OCI-M2 (cell line): ENCODE measurements around the gene DNAJA4.
"Not testable (repeated sequence)": the region's sequence is repeated elsewhere in the genome, so short reads cannot be mapped to it uniquely, and the experiment has no call there.

Source experiments
- DNase-seq: peaks from one replicate; lab custom pipeline; 2025; ENCODE audit not compliant: unreplicated experiment; lab: John Stamatoyannopoulos, UW

Gene DNAJA4

DNA sequence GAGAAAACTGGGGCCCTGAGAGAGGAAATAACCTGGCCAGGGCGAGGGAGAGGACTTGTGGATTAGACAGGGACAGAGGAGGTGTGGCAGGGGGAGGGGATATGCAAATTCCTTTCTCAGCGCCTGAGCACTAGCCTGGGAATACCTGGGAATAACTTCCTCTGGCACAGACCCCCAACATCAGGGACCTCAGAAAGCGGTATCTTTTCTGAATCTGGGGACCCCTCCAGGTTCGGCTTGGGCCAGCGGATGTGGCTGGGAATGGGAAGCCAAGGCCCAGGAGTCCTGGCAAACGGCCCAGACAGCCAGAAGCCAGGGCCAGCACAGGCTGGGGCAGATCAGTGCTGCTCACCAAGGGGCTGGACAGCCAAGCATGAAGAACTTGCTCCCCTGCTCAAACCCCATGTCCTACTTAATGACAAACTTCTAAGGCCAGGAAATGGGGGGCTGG, 20.8 kb upstream of the DNAJA4 start:
- no peak for DNase-seq

DNA sequence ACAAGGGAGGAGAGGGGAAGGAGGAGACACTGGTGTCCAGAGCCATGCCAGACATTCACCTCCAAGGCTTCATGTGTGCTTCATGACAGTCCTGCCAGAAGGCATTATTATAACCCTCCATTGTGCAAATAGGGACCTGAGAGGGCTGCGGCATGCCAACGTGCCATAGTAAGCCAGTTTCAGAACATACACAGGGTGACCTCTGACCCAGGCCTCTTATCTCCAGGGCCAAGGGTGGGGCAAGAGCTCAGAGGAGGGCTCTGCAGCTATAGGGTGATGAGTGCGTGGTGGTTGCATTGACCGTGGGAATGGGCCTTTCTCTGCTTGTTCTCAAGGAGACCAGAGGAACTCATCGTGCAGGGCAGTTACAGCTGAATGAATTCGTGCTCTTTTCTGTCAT, 20.3 kb upstream of the DNAJA4 start:
- no peak for DNase-seq

DNA sequence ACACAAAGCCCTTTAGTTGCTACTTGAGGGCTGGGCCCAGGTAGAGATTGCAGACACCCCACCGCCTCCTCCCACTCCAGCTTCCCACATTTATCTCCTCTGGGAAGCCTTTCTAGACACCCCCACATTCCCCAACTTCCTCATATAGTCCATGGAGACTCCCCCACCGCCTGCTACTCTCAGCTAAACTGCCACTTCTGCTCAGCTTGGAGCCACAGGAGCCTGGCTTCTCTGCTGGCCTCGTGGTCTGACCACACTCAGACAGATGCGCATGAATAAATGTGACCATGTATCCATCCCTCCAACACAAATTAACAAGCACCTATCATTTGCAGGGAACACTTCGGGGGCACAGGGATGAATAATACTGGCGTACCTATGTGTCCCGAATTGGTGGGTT, 19.5 kb upstream of the DNAJA4 start:
- no peak for DNase-seq

GRCh38 chr15:78245392-78245791, 19.0 kb upstream of the DNAJA4 start:
- DNase-seq: not testable (repeated sequence)

- not testable (repeated sequence) for DNase-seq
Observed at GRCh38 chr15:78245976-78246620, 18.3 kb upstream of the DNAJA4 start.

DNA sequence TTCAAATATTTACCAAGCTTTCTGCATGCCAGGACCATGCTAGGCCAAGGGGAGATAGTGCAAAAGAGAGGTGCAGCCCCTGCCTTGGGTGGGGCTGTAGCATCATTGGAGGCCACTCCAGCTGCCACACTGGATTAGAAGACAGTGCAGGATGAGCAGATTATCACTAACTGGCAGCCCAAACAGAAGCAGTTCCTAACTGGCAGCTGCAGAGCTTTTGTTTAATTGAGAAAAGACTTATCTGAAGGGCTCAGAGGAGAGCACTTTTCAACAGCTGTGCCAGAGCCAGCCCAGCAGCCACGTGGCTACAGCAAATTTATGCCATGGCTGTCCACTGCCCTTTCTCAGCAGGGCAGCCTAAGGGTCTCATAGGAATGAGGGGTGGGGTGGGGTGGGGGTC, 16.5 kb upstream of the DNAJA4 start:
- no peak for DNase-seq

- no peak for DNase-seq
Observed at GRCh38 chr15:78249131-78249530, 15.2 kb upstream of the DNAJA4 start.

DNA sequence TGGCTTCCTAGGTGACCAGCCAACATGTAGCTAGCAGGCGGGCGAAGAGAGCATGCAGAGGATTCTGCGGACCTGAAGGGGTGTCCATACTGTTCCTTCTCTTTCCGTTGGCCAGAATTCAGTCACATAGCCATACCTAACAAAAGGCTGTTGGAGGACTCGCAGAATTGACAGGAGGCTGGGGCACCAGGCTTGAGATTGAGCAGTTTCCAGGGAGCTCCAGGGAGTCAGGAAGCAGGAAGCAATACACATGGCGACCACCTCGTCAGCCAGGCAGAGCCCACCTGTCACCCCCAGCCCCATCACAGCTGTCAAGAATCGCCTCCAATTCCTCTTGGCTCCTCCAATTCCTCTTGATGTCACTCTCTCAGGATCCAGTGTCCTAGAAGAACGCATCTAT, 13.2 kb upstream of the DNAJA4 start:
- DNase-seq: no peak

- no peak for DNase-seq
Observed at GRCh38 chr15:78255421-78256043, 8.8 kb upstream of the DNAJA4 start.

DNA sequence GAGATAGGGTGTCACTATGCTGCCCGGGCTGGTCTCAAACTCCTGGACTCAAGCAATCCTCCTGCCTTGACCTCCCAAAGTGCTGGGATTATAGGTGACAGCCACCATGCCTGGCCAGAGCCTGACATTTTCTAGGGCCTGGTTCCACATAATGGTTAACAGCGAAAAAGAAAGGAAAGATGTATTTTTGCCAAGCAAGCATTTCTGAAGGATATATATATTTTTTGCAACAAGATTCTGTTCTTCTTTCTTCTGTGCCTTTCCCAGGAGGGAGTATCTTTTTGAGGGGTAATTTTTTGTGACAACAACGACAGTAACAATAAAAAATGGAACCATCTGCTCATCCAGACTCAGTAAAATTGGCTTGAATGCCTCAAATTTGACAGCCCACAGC, 8.3 kb upstream of the DNAJA4 start:
- DNase-seq: no peak

- no peak for DNase-seq
Observed at GRCh38 chr15:78257681-78258080, 6.7 kb upstream of the DNAJA4 start.

DNA sequence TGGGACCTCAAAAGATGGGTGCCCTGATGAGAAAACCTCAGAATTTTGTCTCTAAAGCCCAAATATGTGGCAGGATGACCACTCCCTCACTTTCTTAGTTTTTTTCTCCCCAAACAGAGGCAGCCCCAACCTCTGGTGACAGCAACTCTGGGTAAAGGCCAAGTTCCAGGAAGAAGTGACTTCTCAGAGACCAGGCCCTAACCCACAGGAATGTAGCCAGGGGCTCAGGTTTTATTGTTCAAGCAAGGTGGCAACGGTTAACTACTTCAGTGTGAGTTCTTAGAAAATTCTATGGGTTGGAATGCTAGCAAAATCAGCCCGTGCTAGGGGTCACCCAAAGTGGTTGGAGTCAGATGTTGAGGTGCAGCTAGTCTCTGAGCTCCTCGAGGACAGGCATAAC, 5.1 kb upstream of the DNAJA4 start:
- DNase-seq: no peak

GRCh38 chr15:78260489-78260888, 3.9 kb upstream of the DNAJA4 start:
- no peak for DNase-seq

DNA sequence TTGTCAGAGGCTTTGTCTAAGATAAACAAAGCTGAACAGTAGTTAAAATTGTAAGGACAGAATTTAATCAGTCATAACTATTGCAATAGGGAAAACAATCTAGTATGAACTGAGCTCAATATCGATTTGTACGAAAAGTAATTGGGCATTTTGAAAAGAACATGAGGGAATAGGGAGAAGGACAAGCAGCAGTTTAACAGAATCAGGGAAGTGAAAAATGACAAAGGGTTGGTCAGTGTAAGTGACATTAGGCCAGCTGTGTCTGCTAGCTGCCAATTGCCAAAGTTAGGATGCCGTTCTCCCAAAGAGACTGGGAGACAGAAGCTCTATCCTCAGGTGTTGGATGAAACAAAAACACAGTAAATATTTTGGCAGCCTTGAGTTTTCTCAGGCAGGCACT, 3.3 kb upstream of the DNAJA4 start:
- DNase-seq: no peak

DNA sequence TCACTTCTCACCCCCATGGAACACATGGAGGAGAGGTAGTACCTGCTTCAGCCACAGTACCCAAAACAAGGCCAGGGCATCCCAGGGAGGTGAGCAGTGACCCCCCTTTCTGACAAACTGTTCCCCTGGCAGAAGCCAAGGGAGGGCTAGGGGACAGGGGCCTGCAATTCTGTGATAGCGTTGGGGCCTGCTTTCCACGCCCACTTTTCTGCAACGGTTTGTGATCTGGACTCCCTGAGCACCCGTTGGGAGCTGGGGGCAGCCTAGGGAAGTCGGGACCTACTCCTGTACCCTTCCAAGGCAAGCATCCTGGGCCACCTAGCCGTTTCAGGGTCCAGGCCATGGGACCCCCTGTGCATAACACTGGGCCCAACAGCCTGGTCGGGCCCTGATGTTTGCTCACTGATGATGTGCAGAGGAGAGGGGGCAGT, 996 bp upstream of the DNAJA4 start:
- no peak for DNase-seq

DNA sequence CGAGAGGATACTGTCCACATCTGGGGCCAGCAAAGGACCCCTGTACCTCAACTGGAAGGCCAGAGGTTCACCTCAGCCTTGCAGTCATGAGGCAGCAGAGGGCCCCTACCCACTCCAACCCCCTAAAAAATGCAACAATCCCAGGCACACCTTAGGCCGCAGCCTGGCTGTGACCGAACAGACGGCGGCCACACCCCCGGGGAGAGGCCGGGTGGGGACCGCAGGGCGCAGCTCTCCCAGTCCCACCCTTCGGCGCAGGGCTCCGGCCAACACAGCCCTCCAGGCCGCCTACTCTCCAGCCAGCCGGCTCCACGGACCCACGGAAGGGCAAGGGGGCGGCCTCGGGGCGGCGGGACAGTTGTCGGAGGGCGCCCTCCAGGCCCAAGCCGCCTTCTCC, 457 bp upstream of the DNAJA4 start:
- no peak for DNase-seq

- no peak for DNase-seq
Observed at GRCh38 chr15:78265137-78265460, 737 bp downstream of the DNAJA4 start.

- DNase-seq: no peak
Observed at GRCh38 chr15:78265752-78266224, 1.4 kb downstream of the DNAJA4 start.

GRCh38 chr15:78266229-78266628, 1.9 kb downstream of the DNAJA4 start:
- DNase-seq: no peak

DNA sequence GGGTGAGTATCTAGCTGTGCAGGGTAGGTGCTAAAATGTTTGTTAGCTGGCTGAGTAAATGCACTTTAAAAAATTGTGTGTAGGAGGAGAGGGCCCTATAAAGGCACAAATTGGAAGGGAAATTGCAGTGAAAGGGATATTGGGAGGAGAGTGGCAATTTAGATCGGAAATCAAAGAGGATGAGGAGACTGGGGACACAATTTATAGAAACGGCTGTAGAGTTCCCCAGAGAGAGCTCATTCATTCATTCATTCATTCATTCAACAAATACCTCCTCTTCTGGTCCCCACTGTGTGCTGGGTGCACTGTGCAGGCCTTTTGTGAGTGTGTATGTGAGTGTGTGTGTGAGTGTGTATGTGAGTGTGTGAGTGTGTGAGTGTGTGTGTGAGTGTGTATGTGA, 2.4 kb downstream of the DNAJA4 start:
- DNase-seq: no peak

GRCh38 chr15:78272316-78272715, 8.0 kb downstream of the DNAJA4 start:
- DNase-seq: no peak

- no peak for DNase-seq
Observed at GRCh38 chr15:78272776-78273175, 8.4 kb downstream of the DNAJA4 start.

GRCh38 chr15:78274994-78275393, 10.6 kb downstream of the DNAJA4 start:
- no peak for DNase-seq
